ENCODE results near the gene POLRMT.

Gene POLRMT

GRCh38 chr19:581399-582111, 51.8 kb downstream of the POLRMT start:
- in situ Hi-C loops (cut with HindIII; ENCODE audit: low sequenced_read_pairs): no loop called here
- TF ChIP-seq, protein P1, sequence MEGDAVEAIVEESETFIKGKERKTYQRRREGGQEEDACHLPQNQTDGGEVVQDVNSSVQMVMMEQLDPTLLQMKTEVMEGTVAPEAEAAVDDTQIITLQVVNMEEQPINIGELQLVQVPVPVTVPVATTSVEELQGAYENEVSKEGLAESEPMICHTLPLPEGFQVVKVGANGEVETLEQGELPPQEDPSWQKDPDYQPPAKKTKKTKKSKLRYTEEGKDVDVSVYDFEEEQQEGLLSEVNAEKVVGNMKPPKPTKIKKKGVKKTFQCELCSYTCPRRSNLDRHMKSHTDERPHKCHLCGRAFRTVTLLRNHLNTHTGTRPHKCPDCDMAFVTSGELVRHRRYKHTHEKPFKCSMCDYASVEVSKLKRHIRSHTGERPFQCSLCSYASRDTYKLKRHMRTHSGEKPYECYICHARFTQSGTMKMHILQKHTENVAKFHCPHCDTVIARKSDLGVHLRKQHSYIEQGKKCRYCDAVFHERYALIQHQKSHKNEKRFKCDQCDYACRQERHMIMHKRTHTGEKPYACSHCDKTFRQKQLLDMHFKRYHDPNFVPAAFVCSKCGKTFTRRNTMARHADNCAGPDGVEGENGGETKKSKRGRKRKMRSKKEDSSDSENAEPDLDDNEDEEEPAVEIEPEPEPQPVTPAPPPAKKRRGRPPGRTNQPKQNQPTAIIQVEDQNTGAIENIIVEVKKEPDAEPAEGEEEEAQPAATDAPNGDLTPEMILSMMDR (IDR thresholded peaks at IDR 0.05; ENCODE audit: low read depth, low read length, missing control alignments): no peak
- DNase-seq (ENCODE audit: low read depth): no peak
- no peak overlapping the region for H3K4me3 ChIP-seq (ENCODE audit: low read depth, low read length)

DNA sequence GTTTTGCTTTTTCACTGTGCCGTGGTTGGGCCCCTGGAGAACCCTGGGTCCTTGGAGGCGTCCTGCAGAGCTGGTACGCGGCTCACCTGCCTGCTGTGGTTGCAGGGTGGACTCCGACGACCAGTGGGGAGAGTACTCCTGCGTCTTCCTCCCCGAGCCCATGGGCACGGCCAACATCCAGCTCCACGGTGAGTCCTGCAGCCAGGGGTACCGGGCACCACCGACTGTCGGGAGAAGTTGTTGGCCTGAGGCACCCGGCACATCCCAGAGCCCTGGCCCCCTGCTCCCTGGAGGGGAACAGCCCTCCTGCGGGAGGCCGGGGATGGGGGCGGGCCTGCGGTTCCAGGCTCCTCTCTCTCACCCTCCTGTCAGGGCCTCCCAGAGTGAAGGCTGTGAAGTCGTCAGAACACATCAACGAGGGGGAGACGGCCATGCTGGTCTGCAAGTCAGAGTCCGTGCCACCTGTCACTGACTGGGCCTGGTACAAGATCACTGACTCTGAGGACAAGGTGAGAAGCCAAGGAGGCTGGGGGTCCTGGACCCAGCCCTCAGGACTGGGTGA, 53.0 kb downstream of the POLRMT start:
- TF ChIP-seq, protein P1 (IDR thresholded peaks at IDR 0.05; ENCODE audit: low read depth, low read length, missing control alignments): no peak
- DNase-seq (ENCODE audit: low read depth): no peak
- H3K4me3 ChIP-seq (ENCODE audit: low read depth, low read length): no peak overlapping the region
- in situ Hi-C loops (cut with HindIII; ENCODE audit: low sequenced_read_pairs): no loop called here

- in situ Hi-C loops (cut with HindIII; ENCODE audit: low sequenced_read_pairs): no loop called here
- no peak overlapping the region for H3K4me3 ChIP-seq (ENCODE audit: low read depth, low read length)
- TF ChIP-seq, protein P1 (IDR thresholded peaks at IDR 0.05; ENCODE audit: low read depth, low read length, missing control alignments): no peak
- no peak for DNase-seq (ENCODE audit: low read depth)
Measured at GRCh38 chr19:579842-580155, 53.5 kb downstream of the POLRMT start.

- no peak overlapping the region for H3K4me3 ChIP-seq (ENCODE audit: low read depth, low read length)
- DNase-seq (ENCODE audit: low read depth): no peak
- TF ChIP-seq, protein P1 (IDR thresholded peaks at IDR 0.05; ENCODE audit: low read depth, low read length, missing control alignments): no peak
- in situ Hi-C loops (cut with HindIII; ENCODE audit: low sequenced_read_pairs): no loop called here
Measured at GRCh38 chr19:579111-579841, 54.1 kb downstream of the POLRMT start.

DNA sequence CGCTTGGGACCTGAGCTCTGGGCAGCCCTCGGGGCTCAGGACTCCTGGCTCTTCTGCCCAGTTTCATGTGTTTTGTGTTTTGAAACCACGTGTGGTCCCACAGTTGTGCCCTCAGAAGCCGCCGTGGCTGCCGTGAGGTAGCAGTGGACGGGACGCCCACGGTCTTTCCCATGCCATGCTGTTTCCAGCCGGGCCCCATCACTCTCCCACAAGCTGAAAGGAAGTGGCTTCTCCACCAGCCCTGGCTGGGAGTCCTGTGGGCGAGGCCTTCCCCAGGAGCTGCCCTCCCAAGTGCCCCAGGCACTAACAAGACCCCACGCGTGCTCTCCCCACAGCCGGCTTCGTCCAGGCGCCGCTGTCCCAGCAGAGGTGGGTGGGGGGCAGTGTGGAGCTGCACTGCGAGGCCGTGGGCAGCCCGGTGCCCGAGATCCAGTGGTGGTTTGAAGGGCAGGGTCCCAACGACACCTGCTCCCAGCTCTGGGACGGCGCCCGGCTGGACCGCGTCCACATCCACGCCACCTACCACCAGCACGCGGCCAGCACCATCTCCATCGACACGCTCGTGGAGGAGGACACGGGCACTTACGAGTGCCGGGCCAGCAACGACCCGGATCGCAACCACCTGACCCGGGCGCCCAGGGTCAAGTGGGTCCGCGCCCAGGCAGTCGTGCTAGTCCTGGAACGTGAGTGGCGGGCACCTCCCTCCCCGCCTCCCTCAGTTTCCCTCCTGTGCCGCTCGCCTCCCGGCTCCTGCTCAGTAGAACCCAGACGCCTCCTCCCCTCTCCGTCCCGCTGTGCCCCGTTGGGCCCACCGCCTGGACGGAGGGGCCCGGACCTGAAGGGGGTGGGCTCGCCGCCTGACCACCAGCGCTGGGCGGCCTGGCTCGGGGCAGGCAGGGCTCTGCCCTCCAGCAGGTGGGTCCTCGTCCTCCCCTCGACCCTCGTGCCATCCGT, 55.6 kb downstream of the POLRMT start:
- in situ Hi-C loops (cut with HindIII; ENCODE audit: low sequenced_read_pairs): no loop called here
- no peak overlapping the region for H3K4me3 ChIP-seq (ENCODE audit: low read depth, low read length)
- DNase-seq (ENCODE audit: low read depth): no peak
- TF ChIP-seq, protein P1 (IDR thresholded peaks at IDR 0.05; ENCODE audit: low read depth, low read length, missing control alignments): no peak

Data from astrocyte of the cerebellum (primary cell).